Endothelial cell of umbilical vein (primary cell): ENCODE data around the gene MOCS1. TPM values are rescaled to one million over a fixed set of nuclear protein-coding genes. Genes with fewer than 3 reads are reported as not detected.

Source experiments
- BruUV-seq: library from RNA; stranded (reverse); fragments of 400-500 nt; replicated peaks from 2 replicates; lab custom pipeline; 2021; lab: Mats Ljungman, UMichigan
- CTCF ChIA-PET: fragments of 300-600, 350-600 bp; sonication (Branson Sonifier 250); formaldehyde crosslinking; loops from one replicate; lab custom pipeline; 2021; ENCODE audit warnings: antibody characterized with exemption, inconsistent platforms; lab: Charles Lee
- POLR2A ChIA-PET: fragments of 300-600, 350-600 bp; sonication (Branson Sonifier 250); formaldehyde crosslinking; loops from one replicate; lab custom pipeline; 2021; ENCODE audit warnings: antibody characterized with exemption, inconsistent platforms; lab: Charles Lee
- DNase-seq: peaks from one replicate; pipeline ENCODE4 v3.0.0-alpha.2; 2011; ENCODE audit warnings: low read depth, low spot score
- FAIRE-seq: peaks from 2 replicates; lab custom pipeline; 2011; peaks lifted over from hg19 to GRCh38; lab: Jason Lieb, UNC
- H2AFZ ChIP-seq: 2 replicates; pipeline ENCODE4 v1.6.0; 2012; ENCODE audit warnings: low read depth, low read length, control low read depth, inconsistent platforms
- H3K27ac ChIP-seq: 2 replicates; pipeline ENCODE4 v1.5.1; 2011; ENCODE audit warnings: low read depth, mild to moderate bottlenecking, control low read depth, low read length, moderate library complexity; ENCODE audit not compliant: insufficient read depth
- H3K27me3 ChIP-seq, 2 experiments: 2 replicates each; pipeline versions ENCODE4 v1.6.0 to v1.6.1; 2011; ENCODE audit warnings: low read length in 2 of 2, mixed read lengths in 1 of 2; ENCODE audit not compliant: control insufficient read depth in 2 of 2, insufficient read depth in 2 of 2
- H3K36me3 ChIP-seq, 2 experiments: 2 replicates in 1 of 2; 3 replicates in 1 of 2; pipeline ENCODE4 v1.5.1; 2011; ENCODE audit warnings: low read length in 2 of 2, mild to moderate bottlenecking in 1 of 2, moderate library complexity in 1 of 2; ENCODE audit not compliant: control insufficient read depth in 2 of 2, insufficient read depth in 2 of 2; ENCODE audit errors: extremely low read depth in 1 of 2
- H3K4me1 ChIP-seq: 3 replicates; pipeline ENCODE4 v1.5.1; 2011; ENCODE audit warnings: mild to moderate bottlenecking, low read length; ENCODE audit not compliant: control insufficient read depth, insufficient read depth; ENCODE audit errors: extremely low read depth
- H3K4me2 ChIP-seq: 2 replicates; pipeline ENCODE4 v1.6.1; 2011; ENCODE audit warnings: low read length, control low read depth, mixed read lengths; ENCODE audit not compliant: insufficient read depth
- H3K4me3 ChIP-seq, 3 experiments: fragments of 200-600 bp in 1 of 3; sonication (generic), shearing (Covaris generic) in 1 of 3; replicated peaks in 1 of 3; 2 replicates each; pipeline ENCODE4 v1.5.1; 2011 to 2016; ENCODE audit warnings: control low read depth in 3 of 3, low read length in 3 of 3, mild to moderate bottlenecking in 2 of 3, inconsistent platforms in 1 of 3, low read depth in 1 of 3, moderate library complexity in 1 of 3; ENCODE audit not compliant: insufficient read depth in 1 of 3
- H3K79me2 ChIP-seq: 2 replicates; pipeline ENCODE4 v1.6.0; 2012; ENCODE audit warnings: low read length, inconsistent platforms; ENCODE audit not compliant: control insufficient read depth, insufficient read depth
- H3K9ac ChIP-seq: replicated peaks from 2 replicates; pipeline ENCODE3; 2011; ENCODE audit warnings: low read length, control low read depth; ENCODE audit not compliant: insufficient read depth; ENCODE audit errors: extremely low read depth
- H3K9me1 ChIP-seq: replicated peaks from 3 replicates; pipeline ENCODE4 v1.6.0; 2011; ENCODE audit warnings: mild to moderate bottlenecking, low read length; ENCODE audit not compliant: control insufficient read depth, insufficient read depth; ENCODE audit errors: extremely low read depth
- H3K9me3 ChIP-seq: replicated peaks from 2 replicates; pipeline ENCODE4 v1.5.1; 2012; ENCODE audit warnings: low read length, inconsistent platforms; ENCODE audit not compliant: control insufficient read depth, insufficient read depth
- H4K20me1 ChIP-seq: replicated peaks from 2 replicates; pipeline ENCODE3; 2011; ENCODE audit warnings: mild to moderate bottlenecking, low read length; ENCODE audit not compliant: control insufficient read depth, insufficient read depth; ENCODE audit errors: extremely low read depth
- EZH2 ChIP-seq: IDR thresholded peaks from 2 replicates; pipeline ENCODE4 v1.6.1; 2012; ENCODE audit warnings: borderline replicate concordance, low read depth, mild to moderate bottlenecking, moderate library complexity, low read length, inconsistent platforms; ENCODE audit not compliant: severe bottlenecking
- FOS ChIP-seq: IDR thresholded peaks from 2 replicates; pipeline ENCODE4 v1.6.1; 2011; ENCODE audit warnings: mild to moderate bottlenecking, low read length, moderate library complexity, borderline replicate concordance; ENCODE audit not compliant: insufficient read depth
- GATA2 ChIP-seq: IDR thresholded peaks from 2 replicates; pipeline ENCODE4 v1.7.0; 2011; ENCODE audit warnings: low read depth, mild to moderate bottlenecking, moderate library complexity, mixed read lengths, low read length; ENCODE audit not compliant: insufficient read length, insufficient read depth
- JUN ChIP-seq: IDR thresholded peaks from 2 replicates; pipeline ENCODE4 v1.6.1; 2011; ENCODE audit warnings: borderline replicate concordance, low read depth; ENCODE audit not compliant: insufficient read length, insufficient read depth
- MYC ChIP-seq: IDR thresholded peaks from one replicate; pipeline ENCODE4 v1.6.1; 2011; ENCODE audit warnings: mild to moderate bottlenecking, low read depth, low read length
- POLR2A ChIP-seq: IDR thresholded peaks from 2 replicates; pipeline ENCODE4 v1.6.1; 2012; ENCODE audit warnings: low read depth, mild to moderate bottlenecking, control low read depth, low read length
- POLR2AphosphoS5 ChIP-seq: IDR thresholded peaks from 2 replicates; pipeline ENCODE4 v1.6.1; 2012; ENCODE audit warnings: low read depth, mild to moderate bottlenecking, control low read depth, low read length, moderate library complexity; ENCODE audit not compliant: insufficient read depth
- dilution Hi-C: fragments of 300-500 bp; cut with MboI; formaldehyde crosslinking; loops from one replicate; pipeline ENCODE4 v1.15.0; 2019; ENCODE audit warnings: low sequenced_read_pairs; ENCODE audit not compliant: extremely low pct_ligation_motif_present
- intact Hi-C: fragments of 100-400 bp; cut with micrococcal nuclease; formaldehyde crosslinking; loops from one replicate; pipeline ENCODE4 v1.10.0; 2022
- polyA plus RNA-seq, 4 experiments: library from polyadenylated mRNA; depleted of rRNA in 3 of 4; stranded (reverse) in 3 of 4; unstranded in 1 of 4; fragments of >200 nt; gene quantifications; 2 replicates each; pipeline versions ENCODE4 v1.2.1 to v1.2.3, GENCODE V29; 2011 to 2012; ENCODE audit warnings: missing spikeins in 1 of 4
- total RNA-seq: library from RNA; stranded (reverse); gene quantifications from 2 replicates; pipeline ENCODE4 v1.2.3, GENCODE V29; 2021
- TF ChIP-seq, protein P1 (sequence below), 2 donors: IDR thresholded peaks; 1 replicate in 1 of 2; 2 replicates in 1 of 2; pipeline ENCODE4 v1.5.1; 2011; ENCODE audit warnings: low read length in 2 of 2, mild to moderate bottlenecking in 2 of 2, moderate library complexity in 2 of 2, control low read depth in 1 of 2, inconsistent platforms in 1 of 2, low read depth in 1 of 2; ENCODE audit not compliant: insufficient read depth in 1 of 2; ENCODE audit errors: extremely low read depth in 1 of 2
- TF ChIP-seq, protein P2 (sequence below): IDR thresholded peaks from 2 replicates; pipeline ENCODE4 v1.6.1; 2011; ENCODE audit not compliant: insufficient read depth, insufficient read length

The MOCS1 gene
- total and polyA plus RNA-seq, 2 donors (not counting 3 experiments of a cell fraction or from before 2014, with no cell fraction given): 8.3 to 12.8 TPM

- H3K4me2 ChIP-seq: no peak overlapping the region
- dilution Hi-C loops (no loop called here), intact Hi-C loops (no loop called here)
- peaks cover 0 to 2% of the 10 kb centered on the region in 2 experiments for H3K36me3 ChIP-seq
- ChIA-PET CTCF (interaction anchor here (1.7 kb wide), 1 partner anchor 58 kb away, joined by 4 read pairs; no protein-coding TSS in a partner anchor), POLR2A (no interaction called here)
- no peaks in the 10 kb centered on the region for H3K27me3 ChIP-seq
- DNase-seq: no peak
- no peaks in the 10 kb centered on the region for H3K9me1 ChIP-seq
- H3K4me1 ChIP-seq: no peaks in the 10 kb centered on the region
- H2AFZ ChIP-seq: no peak overlapping the region
- H4K20me1 ChIP-seq: no peaks in the 10 kb centered on the region
- no peak overlapping the region for H3K27ac ChIP-seq
- H3K9me3 ChIP-seq: no peaks in the 10 kb centered on the region
- no TSS peak for BruUV-seq
- H3K4me3 ChIP-seq: no peak overlapping the region
- no peak for TF ChIP-seq FOS
- no peak for TF ChIP-seq JUN
- TF ChIP-seq, protein P1, sequence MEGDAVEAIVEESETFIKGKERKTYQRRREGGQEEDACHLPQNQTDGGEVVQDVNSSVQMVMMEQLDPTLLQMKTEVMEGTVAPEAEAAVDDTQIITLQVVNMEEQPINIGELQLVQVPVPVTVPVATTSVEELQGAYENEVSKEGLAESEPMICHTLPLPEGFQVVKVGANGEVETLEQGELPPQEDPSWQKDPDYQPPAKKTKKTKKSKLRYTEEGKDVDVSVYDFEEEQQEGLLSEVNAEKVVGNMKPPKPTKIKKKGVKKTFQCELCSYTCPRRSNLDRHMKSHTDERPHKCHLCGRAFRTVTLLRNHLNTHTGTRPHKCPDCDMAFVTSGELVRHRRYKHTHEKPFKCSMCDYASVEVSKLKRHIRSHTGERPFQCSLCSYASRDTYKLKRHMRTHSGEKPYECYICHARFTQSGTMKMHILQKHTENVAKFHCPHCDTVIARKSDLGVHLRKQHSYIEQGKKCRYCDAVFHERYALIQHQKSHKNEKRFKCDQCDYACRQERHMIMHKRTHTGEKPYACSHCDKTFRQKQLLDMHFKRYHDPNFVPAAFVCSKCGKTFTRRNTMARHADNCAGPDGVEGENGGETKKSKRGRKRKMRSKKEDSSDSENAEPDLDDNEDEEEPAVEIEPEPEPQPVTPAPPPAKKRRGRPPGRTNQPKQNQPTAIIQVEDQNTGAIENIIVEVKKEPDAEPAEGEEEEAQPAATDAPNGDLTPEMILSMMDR (IDR thresholded peaks at IDR 0.05; ENCODE audit: extremely low read depth in 1 of 2, insufficient read depth in 1 of 2, low read depth in 1 of 2, low read length in 2 of 2): no peak
- TF ChIP-seq POLR2A: no peak
- no peak for TF ChIP-seq MYC
- no peak for TF ChIP-seq POLR2AphosphoS5
- no peak for TF ChIP-seq GATA2
- TF ChIP-seq EZH2: no peak
- TF ChIP-seq, protein P2, sequence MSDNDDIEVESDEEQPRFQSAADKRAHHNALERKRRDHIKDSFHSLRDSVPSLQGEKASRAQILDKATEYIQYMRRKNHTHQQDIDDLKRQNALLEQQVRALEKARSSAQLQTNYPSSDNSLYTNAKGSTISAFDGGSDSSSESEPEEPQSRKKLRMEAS: no peak
- H3K9ac ChIP-seq: no peak overlapping the region
- no peaks in the 10 kb centered on the region for H3K79me2 ChIP-seq
- FAIRE-seq: no peak
These were observed 10.4 kb downstream of the MOCS1 start for GRCh38 chr6:39923861-39924260.
